NK-92 treated with Interleukin-12 subunit alpha and Interleukin-12 subunit beta, amount 100 ng/mL, for 24 hours (cell line): ENCODE results near the gene TUBA1B.

Experiments
- DNase-seq: peaks from one replicate; lab custom pipeline; 2025; lab: John Stamatoyannopoulos, UW

Gene TUBA1B

DNA sequence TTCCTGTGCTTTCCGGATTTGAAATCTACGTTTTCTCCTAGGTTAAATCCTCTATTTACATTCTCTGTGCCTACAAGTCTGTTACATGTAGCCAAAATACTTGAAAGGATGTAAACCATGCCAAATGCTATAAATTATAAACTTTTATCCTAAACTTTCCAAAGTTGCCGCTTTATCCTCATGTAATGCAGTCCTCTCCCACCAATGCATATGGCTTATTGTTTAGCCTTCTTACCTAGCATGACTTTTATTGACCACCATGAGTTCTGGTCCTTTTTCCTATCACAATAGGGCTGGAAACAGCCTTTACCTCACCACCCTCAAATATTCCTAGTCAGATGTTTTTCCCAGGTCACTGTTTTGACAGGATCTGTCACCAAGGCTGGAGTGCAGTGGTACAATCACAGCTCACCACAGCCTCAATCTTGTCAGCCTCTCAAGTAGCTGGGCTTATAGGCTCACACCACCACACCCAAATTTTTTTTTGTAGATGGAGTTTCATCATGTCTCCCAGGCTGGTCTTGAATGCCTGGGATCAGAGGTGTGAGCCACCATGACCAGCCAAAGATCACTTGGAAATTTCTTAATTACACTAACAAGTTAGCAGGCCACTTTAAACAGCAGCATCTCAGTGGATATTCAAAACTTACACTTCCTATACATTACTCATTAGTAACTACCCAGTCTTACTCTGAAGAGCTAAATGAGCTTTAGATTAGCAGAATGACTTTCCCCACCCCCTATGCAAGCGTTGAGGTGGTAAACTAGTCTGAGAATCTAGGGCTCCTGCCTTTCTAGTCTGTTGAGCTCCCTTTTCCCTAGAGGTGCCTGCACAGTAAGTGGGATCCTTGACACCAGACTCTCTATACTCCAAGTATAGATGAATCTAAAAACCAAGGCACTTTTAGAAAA is 4.1 kb downstream of the TUBA1B start:
- DNase-seq = no peak

DNA sequence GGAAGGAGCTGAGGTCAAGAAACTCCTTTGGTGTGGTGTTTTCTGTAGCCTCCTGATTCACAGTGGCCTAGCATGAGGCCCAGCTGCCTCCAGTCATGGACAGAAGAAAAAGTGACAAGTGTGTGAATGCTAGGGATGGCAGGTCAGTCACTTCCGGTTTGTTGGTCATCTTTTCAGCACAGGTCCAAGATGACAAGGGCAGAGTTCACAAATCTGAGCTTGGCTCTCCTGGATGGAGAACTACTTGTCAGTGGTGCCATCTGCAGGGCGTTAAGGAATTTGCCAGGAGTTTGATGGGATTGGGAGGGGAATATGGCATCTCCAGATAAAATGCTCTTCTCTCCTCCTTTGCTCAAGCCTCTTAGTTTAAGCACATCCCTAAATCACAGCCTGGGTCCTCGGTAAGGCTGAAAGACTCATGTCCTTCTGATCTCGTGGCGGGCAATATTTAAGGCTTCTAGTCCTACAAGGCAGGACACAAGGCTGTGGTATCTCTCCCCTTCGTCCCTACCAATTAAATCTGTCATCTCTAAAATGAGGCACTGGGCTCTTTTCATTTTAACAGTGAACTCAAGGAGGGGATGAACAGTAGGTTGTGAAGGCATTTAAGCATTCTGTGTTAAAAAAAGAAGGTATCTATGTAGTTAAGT is 10.0 kb downstream of the TUBA1B start:
- no peak for DNase-seq

GRCh38 chr12:49111206-49111605 is 20.0 kb downstream of the TUBA1B start:
- no peak for DNase-seq

DNA sequence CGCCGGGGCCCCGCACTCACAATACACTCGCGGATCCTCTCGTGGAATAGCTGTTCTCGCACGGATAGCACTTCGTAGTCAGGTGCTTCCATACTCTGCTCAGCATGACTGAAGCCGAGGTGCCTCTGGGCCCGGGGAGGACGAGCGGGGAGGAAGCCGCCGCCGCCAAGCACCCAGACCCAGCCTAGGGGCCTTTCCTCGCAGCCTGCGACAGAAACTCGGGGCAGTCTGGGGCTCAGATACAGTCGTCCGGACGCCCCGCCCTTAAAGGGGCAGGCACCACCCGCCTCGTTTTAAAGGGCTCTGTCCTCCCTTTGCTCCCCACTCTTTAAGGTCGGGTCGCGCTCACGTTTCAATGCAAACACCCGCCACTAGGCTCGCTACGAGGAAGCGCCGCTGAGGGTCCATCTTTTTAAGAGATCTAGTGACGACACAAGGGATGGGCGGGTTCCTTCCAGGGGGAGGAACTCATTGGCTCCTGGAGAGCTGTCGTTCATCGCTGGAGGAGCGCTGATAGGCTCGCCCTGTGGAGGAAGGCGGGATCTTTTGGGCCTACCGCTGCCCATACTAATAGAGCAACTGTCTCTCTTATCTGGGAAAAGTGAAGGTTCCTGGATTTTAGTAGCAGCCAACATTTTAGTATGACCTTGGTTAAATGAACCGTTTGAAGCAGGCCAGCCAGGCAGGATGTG is 20.6 kb downstream of the TUBA1B start, which contains the start of gene LMBR1L:
Gene LMBR1L, minus strand, starts transcription at position 384 of the 692 bp plus-strand sequence. Its CDS starts 292 bp downstream, at position 92.
- peak; percentile 91 for DNase-seq

DNA sequence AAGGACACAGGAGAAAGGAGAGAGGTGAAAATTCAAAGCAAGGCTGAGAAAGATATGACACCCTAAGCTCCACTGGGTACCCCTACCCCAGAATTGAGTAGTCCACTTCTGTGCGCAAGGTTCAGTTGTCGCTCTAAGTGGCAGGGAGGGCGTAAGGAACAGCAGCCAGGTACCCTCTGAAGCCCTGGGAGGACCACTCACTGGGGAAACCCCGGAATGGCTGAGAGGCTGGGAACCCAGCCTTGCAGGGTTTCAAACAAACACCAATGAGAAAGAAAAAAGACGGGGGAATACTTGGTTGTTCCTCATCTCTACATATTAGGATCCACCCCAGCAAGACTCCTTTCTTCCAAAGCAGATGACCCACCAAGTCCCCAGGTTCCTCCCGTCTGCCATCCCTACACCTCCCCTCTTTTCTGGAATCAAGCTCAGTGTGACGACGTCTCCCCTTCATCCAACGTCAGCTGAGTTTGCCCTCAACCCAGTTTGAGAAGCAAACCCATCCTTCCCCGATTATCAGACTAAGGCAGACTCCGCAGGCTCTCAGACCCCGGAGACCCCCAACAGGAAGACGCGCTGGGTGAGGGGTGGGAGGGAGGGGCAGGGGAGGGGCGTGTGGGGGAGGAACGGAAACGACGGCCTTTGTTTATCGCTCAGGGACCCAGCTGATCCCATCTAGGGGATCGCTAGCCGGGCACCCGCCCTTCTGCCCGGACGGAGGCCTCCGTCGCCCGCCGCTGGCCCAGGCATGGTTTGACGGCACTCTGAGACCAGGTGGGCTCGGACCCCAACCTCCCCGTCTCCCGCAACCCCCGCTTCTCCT is 21.3 kb downstream of the TUBA1B start:
- DNase-seq = no peak

DNA sequence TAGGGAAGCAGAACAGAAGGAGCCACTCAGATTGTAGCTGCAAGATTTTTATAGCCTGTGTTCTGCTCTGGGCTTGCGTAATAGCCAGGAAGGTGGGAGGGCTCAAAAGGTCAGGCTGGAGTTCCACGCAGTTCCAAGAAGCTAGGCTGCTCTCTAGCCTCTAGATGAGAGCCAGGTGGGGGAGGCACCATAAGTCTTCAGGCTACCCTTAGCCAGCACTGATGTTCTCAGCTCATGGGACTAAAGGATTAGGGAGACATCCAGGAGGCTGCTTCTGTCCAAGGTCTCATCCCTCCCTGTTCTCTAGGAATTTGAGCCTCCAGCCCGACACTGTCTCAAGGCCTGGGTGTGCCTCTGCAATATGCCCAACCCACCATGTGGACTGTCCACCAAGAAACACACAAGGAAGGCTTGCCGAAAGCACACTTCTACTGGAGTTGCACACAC is 22.2 kb downstream of the TUBA1B start:
- DNase-seq = no peak

GRCh38 chr12:49105504-49106084 is 25.6 kb downstream of the TUBA1B start:
- no peak for DNase-seq

DNA sequence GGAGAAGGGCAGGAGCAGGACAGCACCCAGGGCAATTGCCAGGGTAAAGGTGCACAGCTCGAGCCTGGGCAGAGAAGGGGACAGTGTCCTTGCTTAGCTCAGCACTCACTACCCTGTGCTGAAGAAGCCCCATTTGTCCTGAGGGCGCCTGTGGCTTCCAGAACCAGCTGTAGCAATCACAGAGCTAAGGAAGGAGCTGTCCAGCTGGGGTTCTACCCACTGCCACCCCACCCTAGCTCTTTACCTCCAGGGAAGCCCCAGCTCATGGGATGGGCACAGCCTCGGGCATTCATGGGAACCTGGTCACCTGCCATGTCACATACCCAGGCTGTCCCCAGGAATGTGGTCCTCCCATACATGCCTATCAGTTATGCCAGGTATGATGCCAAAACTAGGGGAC is 26.4 kb downstream of the TUBA1B start:
- no peak for DNase-seq

DNA sequence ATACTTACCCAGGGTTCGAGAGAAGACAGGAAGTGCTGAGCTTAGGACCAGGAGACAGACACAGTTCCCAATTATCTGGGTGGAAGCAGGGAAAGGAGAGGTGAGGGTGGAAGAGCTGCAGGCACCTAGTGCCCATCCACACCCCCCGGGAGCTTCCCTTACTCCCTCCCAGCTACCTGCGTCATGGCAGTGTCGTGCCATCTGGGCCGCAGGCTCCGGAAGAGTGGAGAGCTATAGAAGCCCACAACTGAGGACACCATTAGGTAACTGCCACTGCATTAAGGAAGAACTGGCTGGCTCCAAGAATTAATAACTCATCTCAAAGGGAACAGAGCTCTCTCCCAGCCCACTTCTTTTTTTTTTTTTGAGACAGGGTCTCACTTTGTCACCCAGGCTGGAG is 30.8 kb downstream of the TUBA1B start:
- DNase-seq = no peak

- DNase-seq = no peak
Measured at GRCh38 chr12:49098703-49099102, 32.5 kb downstream of the TUBA1B start.

DNA sequence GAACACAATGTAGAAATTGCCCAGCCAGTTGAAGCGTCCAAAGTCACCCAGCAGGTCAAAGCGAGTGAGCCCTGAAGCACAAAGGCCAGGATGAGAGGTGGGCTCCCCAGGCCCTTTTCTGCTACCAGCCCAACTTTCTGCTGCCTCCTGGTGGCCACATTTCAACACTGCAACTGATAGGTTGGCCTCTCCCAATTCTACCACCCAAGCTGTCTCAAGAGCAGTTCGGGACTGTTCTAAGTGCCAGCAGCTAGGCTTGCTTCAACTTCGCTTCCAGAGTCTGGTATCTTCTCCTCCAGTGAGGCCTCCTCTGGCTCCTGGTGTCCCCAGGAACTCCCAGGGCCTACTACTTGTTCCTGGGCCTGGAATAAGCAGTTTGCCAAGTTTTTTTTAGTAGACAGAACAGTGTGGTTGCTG is 33.2 kb downstream of the TUBA1B start:
- peak; percentile 15 for DNase-seq

DNA sequence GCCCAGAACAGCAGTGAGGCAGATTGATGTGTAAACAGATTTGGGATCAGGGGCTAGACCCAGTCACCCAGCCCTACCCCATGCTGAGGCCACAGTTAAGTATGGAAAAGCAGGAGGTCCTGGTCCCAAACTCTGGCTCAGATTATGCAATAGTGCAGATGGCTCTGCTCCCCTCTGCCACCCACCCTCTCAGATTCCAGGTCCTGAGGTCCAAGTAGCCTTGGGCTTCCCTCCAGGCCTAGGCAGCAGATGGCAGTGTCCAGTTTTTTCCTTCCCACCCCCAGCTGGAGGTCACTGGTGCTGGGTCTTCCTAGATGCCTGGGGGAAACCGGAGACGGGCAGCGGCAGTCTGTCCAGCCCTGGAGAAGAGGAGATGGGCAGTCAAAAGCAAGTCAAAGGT is 33.8 kb downstream of the TUBA1B start:
- no peak for DNase-seq

- no peak for DNase-seq
Measured at GRCh38 chr12:49094975-49095365, 36.2 kb downstream of the TUBA1B start.

DNA sequence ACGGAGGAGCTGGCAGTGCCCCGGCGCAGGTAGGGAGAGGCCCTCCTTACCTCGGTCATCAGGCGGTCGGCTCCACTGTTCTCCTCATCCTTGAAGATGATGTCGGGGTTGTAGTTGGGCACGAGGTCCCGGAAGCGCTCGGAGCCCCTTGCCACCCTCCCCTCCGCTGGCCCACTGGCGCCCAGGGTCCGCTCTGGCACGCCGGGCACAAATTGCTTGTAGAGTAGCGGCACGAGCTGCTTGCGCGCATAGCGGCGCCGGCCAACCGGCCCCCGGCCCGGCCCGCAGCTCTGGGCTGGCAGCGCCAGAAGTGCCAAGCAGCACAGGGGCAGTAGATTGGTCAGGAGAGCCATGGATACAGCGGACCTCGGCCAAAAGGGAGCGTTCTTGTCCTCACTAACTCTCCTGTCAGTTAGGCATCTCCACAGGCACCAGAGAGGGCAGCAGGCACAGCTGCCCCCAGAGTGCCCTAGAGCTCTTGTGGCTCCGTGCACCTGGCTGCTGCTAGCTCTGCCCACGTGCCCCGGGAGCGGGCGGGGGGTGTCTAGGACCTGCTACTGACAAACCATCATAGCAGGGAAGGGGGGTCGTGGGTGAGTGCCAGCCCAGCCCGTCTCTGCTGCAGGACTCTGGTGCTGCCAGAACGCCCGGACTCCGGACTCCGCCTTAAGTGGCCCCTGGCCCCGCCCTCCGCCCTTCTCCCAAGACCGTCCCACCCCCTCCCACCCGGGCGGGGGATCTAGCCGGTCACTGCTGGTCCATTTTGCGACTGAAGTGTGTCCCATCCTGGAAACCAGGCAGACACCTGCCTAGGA is 36.8 kb downstream of the TUBA1B start, which contains the start of gene DHH:
Gene DHH, minus strand, starts transcription at position 642 of the 815 bp plus-strand sequence. Its CDS starts 289 bp downstream, at position 353.
- DNase-seq = no peak

DNA sequence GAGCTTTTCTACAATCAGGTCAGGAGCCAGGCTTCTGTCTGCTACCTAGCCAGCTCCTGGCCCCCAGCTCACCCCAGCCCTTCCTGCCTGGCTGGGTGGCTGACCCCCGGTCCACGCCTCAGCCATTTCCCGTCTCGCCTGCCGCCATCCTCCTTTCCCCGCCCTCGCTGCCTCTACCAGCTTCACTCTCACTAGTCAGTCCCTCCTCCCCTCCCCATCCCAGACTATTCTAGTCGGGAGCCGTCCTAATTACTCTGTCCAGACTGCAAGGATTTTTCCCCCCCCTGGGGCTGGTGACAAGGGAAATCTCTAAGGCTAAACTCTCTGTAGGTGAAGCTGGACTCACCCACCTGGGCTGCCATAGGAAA is 37.4 kb downstream of the TUBA1B start:
- DNase-seq = no peak

DNA sequence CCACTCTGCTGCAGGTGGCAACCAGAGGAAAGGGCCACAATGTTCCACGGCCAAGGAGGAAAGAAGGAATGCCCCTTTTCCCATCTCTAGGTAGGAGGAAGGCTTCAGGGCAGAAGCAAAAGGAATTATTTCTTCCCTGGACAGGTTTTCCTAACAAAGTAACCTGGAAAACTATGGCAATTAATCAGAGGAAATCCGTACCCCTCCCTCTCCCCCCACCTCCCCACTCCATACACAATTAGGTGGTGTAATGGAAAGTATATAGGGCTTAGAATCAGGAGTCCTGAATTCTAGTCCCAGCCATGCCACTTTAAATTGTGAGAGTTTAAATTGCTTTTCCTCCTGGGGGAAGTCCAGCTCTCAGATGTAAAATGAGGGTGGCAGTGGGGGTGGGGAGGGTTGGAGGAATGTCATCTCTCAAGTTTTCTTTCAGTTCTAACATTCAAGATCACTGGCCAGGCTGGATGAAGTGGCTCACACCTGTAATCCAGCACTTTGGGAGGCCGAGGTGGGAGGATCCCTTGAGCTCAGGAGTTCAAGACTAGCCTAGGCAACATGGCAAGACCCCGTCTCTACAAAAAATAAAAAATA is 38.3 kb downstream of the TUBA1B start:
- no peak for DNase-seq

GRCh38 chr12:49092086-49092815 is 38.9 kb downstream of the TUBA1B start:
- DNase-seq = no peak

DNA sequence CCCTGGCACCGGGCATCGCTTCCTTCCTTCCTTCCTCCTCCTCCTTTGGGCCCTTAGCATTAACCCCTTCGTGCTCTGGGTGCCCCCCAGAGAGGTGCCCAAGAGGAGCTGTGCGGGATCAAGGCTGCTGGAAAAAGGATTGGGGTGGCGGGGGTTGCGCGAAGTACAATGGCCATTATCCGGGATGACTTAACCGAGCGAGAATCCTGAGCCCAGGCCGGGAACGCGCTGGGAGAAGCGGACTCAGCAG is 39.4 kb downstream of the TUBA1B start:
- no peak for DNase-seq

DNA sequence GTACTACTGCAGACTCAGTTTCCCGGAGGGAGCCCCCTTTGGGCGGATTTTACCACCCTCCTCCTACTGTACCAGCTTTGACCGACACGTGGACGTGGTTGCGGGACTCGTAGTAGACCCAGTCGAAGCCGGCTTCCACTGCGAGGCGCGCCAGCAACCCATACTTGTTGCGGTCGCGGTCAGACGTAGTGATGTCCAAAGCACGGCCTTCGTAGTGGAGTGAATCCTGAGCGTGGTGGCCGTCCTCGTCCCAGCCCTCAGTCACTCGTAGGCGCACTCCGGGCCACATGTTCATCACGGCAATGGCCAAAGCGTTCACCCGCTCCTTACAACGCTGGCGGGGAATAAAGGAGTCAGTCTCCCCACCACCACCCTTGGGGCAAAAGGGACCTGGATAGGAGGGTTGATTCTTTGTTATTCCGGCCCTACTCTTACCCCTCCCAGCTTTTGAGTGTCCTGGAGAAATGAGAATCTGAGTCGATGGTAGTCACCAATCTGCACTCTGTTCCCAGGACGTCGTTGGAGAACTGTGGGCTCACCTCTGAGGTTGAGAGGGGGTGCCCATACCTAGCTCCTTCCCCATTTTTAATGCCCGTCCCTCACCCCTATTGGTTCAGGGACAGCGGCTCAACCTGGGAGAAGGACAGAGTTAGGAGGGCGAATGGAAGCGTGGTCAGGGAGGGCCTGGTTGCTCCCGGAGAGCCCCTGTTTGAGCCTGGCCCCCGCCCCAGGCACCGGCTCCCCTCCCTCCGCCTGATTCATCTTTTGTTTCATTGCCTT is 39.9 kb downstream of the TUBA1B start:
- no peak for DNase-seq
